Measurements from ENCODE around the gene GPR87.
A peak's percentile ranks its signal among the peaks of the same experiment; 100 is the strongest.

GPR87 gene

DNA sequence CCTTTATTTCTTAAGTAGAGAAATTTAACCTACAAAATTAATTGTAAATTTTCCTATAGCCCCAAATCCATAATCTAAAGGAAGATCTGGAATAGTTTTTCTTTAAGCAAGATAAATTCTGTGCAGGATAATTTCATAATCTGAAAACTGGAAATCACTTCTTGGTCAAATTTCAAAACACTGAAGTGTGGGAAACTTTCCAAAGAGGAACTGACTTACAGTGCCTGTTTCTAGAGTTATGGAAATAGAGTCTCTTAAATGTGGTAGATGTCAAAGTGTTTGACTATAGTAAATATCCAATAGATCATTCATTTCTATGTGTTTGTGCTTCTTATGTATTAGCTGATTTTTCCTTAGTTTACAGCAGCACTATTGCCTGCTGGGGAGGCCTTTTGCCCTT, 14.3 kb upstream of the GPR87 start:
- DNase-seq (ENCODE audit: low read depth) = peak; percentile 41
- TF ChIP-seq MYC (IDR thresholded peaks at IDR 0.05; ENCODE audit: low read depth, low read length) = no peak
- TF ChIP-seq, protein P1, sequence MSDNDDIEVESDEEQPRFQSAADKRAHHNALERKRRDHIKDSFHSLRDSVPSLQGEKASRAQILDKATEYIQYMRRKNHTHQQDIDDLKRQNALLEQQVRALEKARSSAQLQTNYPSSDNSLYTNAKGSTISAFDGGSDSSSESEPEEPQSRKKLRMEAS (IDR thresholded peaks at IDR 0.05; ENCODE audit: low read depth, low read length) = no peak
- TF ChIP-seq, protein P2, sequence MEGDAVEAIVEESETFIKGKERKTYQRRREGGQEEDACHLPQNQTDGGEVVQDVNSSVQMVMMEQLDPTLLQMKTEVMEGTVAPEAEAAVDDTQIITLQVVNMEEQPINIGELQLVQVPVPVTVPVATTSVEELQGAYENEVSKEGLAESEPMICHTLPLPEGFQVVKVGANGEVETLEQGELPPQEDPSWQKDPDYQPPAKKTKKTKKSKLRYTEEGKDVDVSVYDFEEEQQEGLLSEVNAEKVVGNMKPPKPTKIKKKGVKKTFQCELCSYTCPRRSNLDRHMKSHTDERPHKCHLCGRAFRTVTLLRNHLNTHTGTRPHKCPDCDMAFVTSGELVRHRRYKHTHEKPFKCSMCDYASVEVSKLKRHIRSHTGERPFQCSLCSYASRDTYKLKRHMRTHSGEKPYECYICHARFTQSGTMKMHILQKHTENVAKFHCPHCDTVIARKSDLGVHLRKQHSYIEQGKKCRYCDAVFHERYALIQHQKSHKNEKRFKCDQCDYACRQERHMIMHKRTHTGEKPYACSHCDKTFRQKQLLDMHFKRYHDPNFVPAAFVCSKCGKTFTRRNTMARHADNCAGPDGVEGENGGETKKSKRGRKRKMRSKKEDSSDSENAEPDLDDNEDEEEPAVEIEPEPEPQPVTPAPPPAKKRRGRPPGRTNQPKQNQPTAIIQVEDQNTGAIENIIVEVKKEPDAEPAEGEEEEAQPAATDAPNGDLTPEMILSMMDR (IDR thresholded peaks at IDR 0.05; ENCODE audit: low read depth, low read length) = no peak
- no peak overlapping the region for H3K4me3 ChIP-seq (ENCODE audit: low read depth, low read length)

DNA sequence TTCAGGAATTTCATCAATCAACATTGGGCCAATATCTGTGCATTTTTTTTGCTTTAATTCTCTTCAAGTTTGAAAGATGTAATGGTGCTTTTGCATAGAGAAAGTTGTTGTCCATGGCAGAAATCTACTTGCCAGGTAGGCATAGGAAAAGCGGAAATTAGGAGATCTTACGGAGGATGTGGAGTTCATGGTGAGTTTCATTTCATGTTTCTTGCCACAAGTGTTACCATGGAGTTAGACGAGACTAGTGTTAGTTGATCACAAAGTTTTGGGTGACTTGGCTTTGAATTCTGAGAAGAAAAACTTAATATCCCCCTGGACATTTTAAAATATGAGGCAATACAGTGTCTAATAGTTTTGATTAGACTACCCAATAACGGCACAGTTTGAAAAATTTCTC, 13.8 kb upstream of the GPR87 start:
- H3K4me3 ChIP-seq (ENCODE audit: low read depth, low read length) = no peak overlapping the region
- TF ChIP-seq, protein P2 (IDR thresholded peaks at IDR 0.05; ENCODE audit: low read depth, low read length) = no peak
- TF ChIP-seq POLR2A (IDR thresholded peaks at IDR 0.05; ENCODE audit: extremely low read depth, insufficient read length) (no peak), MYC (IDR thresholded peaks at IDR 0.05; ENCODE audit: low read depth, low read length) (no peak)
- TF ChIP-seq, protein P1 (IDR thresholded peaks at IDR 0.05; ENCODE audit: low read depth, low read length) = no peak
- DNase-seq (ENCODE audit: low read depth) = no peak

DNA sequence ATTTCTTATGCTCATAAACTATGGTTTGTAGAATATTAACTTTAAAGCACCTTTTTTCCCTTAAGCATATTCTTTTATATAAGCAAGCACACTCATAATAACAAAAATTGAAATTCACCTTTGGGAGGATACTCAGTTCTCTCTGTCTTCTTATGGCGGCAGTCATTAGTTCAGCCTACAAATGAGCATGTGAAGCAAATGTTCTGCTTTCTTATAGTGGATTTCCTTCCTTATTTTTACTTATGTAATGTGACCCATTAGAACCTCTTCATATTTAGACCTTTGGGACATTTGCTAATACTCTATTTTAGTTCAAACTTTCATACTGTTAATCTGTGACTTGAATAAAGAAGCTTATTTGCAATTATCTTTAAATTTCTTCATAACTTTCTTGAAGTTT, 12.7 kb upstream of the GPR87 start, which contains the start of gene P2RY13:
Gene P2RY13, minus strand, starts transcription at position 187 of the 400 bp plus-strand sequence. Its CDS starts 21 bp downstream, at position 166.
- no peak within 1 kb of the TSS for H3K4me3 ChIP-seq (ENCODE audit: low read depth, low read length)
- DNase-seq (ENCODE audit: low read depth) = no peak
- TF ChIP-seq, protein P2 (IDR thresholded peaks at IDR 0.05; ENCODE audit: low read depth, low read length) = no peak
- TF ChIP-seq POLR2A (IDR thresholded peaks at IDR 0.05; ENCODE audit: extremely low read depth, insufficient read length) (no peak), MYC (IDR thresholded peaks at IDR 0.05; ENCODE audit: low read depth, low read length) (no peak)
- TF ChIP-seq, protein P1 (IDR thresholded peaks at IDR 0.05; ENCODE audit: low read depth, low read length) = no peak

DNA sequence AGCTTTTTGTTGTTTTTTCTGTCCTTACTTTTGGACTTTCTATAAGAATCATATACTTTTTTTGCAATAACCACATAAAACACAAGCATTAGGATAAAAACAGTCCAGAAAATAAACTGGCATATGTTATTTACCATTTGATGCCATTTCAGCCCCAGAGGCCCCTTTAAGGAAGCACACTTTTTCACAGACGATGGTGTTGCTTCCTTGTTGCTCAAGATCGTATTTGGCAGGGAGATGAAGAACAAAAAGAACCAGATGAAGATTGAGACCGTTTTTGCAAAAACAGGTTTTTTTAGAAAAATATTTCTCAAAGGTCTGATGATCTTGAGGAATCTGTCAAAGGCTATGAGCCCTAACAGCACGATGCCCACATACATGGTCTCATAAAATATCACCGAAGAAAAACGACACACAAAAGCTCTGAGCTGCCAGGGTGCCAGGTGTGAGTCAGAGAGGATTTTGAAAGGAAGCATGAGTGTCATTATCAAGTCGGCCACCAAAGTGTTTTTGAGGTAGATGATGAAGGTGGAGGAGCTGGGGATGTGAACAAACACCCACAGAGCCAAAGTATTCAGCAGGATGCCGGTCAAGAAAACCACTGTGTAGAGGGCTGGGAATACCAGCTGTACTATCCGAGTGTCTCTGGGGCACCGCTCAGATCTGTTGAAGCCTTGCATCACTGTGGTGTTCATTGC, 11.8 kb upstream of the GPR87 start:
- no peak for TF ChIP-seq MYC (IDR thresholded peaks at IDR 0.05; ENCODE audit: low read depth, low read length)
- TF ChIP-seq, protein P1 (IDR thresholded peaks at IDR 0.05; ENCODE audit: low read depth, low read length) = no peak
- TF ChIP-seq POLR2A (IDR thresholded peaks at IDR 0.05; ENCODE audit: extremely low read depth, insufficient read length) = no peak
- TF ChIP-seq, protein P2 (IDR thresholded peaks at IDR 0.05; ENCODE audit: low read depth, low read length) = no peak
- peak; percentile 44 for DNase-seq (ENCODE audit: low read depth)
- no peak overlapping the region for H3K4me3 ChIP-seq (ENCODE audit: low read depth, low read length)

DNA sequence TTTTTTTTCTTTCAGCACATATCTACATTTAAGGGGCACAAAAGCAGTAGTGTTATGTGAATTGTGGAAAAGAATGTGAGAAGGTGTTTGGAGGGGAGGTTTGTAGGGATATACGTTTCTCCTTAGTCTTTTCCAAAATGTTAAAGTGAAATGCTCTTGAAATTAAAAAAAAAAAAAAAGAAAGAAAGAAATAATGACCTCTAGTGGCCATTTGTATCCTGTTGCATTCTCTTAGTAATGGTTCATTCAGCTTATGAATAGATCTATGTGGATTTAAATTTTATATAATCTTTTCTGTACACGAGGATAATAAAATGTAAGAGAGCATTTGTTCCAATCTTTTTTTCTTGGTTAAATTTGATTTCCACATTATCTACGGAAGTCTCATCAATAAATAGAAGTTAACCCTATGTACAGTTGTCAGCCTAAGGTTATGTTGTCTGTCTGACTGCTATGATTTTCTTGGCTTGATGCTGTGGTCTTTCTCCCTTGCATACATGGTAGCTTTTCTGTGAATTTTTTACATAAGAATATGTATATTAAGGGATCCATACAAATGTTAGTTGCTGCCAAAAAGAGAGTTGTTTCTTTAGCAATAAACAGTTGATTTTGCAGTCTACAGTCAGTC, 11.1 kb upstream of the GPR87 start:
- no peak for TF ChIP-seq POLR2A (IDR thresholded peaks at IDR 0.05; ENCODE audit: extremely low read depth, insufficient read length)
- TF ChIP-seq MYC (IDR thresholded peaks at IDR 0.05; ENCODE audit: low read depth, low read length) = no peak
- TF ChIP-seq, protein P2 (IDR thresholded peaks at IDR 0.05; ENCODE audit: low read depth, low read length) = peak; percentile 26
- TF ChIP-seq, protein P1 (IDR thresholded peaks at IDR 0.05; ENCODE audit: low read depth, low read length) = no peak

More for the DNA sequence above, 11.1 kb upstream of the GPR87 start:
- DNase-seq (ENCODE audit: low read depth) = peak; percentile 34
- H3K4me3 ChIP-seq (ENCODE audit: low read depth, low read length) = no peak overlapping the region

Measured in NB4 (cell line).